Ishikawa (cell line): Measurements from ENCODE around the gene HLA-A.

Experiments
- CREB1 ChIP-seq: IDR thresholded peaks from 2 replicates; pipeline ENCODE4 v1.6.1; 2012; ENCODE audit warnings: low read depth
- NFIC ChIP-seq: IDR thresholded peaks from 2 replicates; pipeline ENCODE4 v1.6.1; 2012
- TAF1 ChIP-seq: IDR thresholded peaks from 2 replicates; pipeline ENCODE4 v1.6.1; 2012; ENCODE audit warnings: low read depth, mild to moderate bottlenecking
- TEAD4 ChIP-seq: IDR thresholded peaks from 2 replicates; pipeline ENCODE4 v1.6.1; 2012
- YY1 ChIP-seq: IDR thresholded peaks from 2 replicates; pipeline ENCODE4 v1.6.1; 2012; ENCODE audit warnings: low read depth
- ZBTB7A ChIP-seq: IDR thresholded peaks from 2 replicates; pipeline ENCODE4 v1.6.1; 2012; ENCODE audit warnings: low read depth
- TF ChIP-seq, protein P1 (sequence below): IDR thresholded peaks from 2 replicates; pipeline ENCODE4 v1.6.1; 2012
- TF ChIP-seq, protein P2 (sequence below): IDR thresholded peaks from 2 replicates; pipeline ENCODE4 v1.6.1; 2012

DNA sequence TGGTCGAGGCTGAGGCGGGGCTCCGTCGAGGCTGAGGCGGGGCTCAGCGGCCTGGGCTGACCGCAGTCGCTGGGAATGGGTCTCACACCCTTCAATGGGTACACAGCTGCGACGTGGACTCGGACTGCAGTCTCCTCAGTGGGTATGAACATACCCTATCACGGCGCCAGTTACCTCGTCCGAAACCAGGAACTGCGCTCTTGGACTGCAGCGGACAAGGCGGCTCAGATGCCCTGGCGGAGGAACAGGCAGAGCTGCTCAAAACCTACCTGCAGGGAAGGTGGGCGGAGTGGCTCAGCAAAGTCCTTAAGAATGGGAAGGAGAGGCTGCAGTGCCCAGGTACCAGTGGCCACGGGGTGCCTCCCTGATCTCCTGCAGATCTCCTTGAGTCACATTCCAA, 14.2 kb downstream of the HLA-A start:
- TF ChIP-seq, protein P1, sequence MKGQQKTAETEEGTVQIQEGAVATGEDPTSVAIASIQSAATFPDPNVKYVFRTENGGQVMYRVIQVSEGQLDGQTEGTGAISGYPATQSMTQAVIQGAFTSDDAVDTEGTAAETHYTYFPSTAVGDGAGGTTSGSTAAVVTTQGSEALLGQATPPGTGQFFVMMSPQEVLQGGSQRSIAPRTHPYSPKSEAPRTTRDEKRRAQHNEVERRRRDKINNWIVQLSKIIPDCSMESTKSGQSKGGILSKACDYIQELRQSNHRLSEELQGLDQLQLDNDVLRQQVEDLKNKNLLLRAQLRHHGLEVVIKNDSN: no peak
- TF ChIP-seq TEAD4 (no peak), TAF1 (no peak), NFIC (no peak), CREB1 (no peak), ZBTB7A (no peak), YY1 (no peak)
- TF ChIP-seq, protein P2, sequence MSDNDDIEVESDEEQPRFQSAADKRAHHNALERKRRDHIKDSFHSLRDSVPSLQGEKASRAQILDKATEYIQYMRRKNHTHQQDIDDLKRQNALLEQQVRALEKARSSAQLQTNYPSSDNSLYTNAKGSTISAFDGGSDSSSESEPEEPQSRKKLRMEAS: no peak
